ENCODE data around the gene PRSS33. TPM values are rescaled to one million over a fixed set of nuclear protein-coding genes. Genes with fewer than 3 reads are reported as not detected.

The PRSS33 gene
- polyA plus RNA-seq, 1 experiment: not detected

GRCh38 chr16:2799205-2799858 lies 12.0 kb upstream of the PRSS33 start:
- CTCF ChIA-PET: interaction anchor here (2.0 kb wide), 1 partner anchor 69 kb away, joined by 7 read pairs; no protein-coding TSS in a partner anchor
- POLR2A ChIA-PET: interaction anchor here (0.6 kb wide), 1 partner anchor 75 kb away, joined by 5 read pairs; no protein-coding TSS in a partner anchor
- H3K4me3 ChIP-seq (ENCODE audit: low read depth, low read length): no peak overlapping the region
- H3K27me3 ChIP-seq (ENCODE audit: control insufficient read depth, insufficient read depth, low read length): peaks cover 11% of the 10 kb centered on the region
- H3K27ac ChIP-seq (ENCODE audit: low read depth, low read length): no peak overlapping the region
- no peak for TF ChIP-seq CTCF (IDR thresholded peaks at IDR 0.05; ENCODE audit: low read depth, low read length)
- peaks cover 5% of the 10 kb centered on the region; the same call in 1 of the 2 replicates for H3K9me3 ChIP-seq (ENCODE audit: control insufficient read depth, insufficient read depth, low read length)
- no peak for DNase-seq (ENCODE audit: low read depth, low spot score)

GRCh38 chr16:2798723-2799204 lies 11.4 kb upstream of the PRSS33 start:
- no peak for TF ChIP-seq CTCF (IDR thresholded peaks at IDR 0.05; ENCODE audit: low read depth, low read length)
- DNase-seq (ENCODE audit: low read depth, low spot score): no peak
- H3K27me3 ChIP-seq (ENCODE audit: control insufficient read depth, insufficient read depth, low read length): peaks cover 9% of the 10 kb centered on the region
- ChIA-PET POLR2A (interaction anchor here (0.6 kb wide), 1 partner anchor 76 kb away, joined by 5 read pairs; no protein-coding TSS in a partner anchor), CTCF (no interaction called here)
- no peak overlapping the region for H3K27ac ChIP-seq (ENCODE audit: low read depth, low read length)
- H3K4me3 ChIP-seq (ENCODE audit: low read depth, low read length): no peak overlapping the region
- no peaks in the 10 kb centered on the region for H3K9me3 ChIP-seq (ENCODE audit: control insufficient read depth, insufficient read depth, low read length)

GRCh38 chr16:2795395-2796143 lies 8.2 kb upstream of the PRSS33 start:
- Histone ChIP-seq H3K4me3 (ENCODE audit: low read depth, low read length) (no peak overlapping the region), H3K9me3 (ENCODE audit: control insufficient read depth, insufficient read depth, low read length) (no peaks in the 10 kb centered on the region), H3K27ac (ENCODE audit: low read depth, low read length) (no peak overlapping the region), H3K27me3 (ENCODE audit: control insufficient read depth, insufficient read depth, low read length) (peaks cover 14% of the 10 kb centered on the region)
- ChIA-PET CTCF (no interaction called here), POLR2A (no interaction called here)
- no peak for DNase-seq (ENCODE audit: low read depth, low spot score)
- TF ChIP-seq CTCF (IDR thresholded peaks at IDR 0.05; ENCODE audit: low read depth, low read length): no peak

GRCh38 chr16:2792940-2793339 lies 5.6 kb upstream of the PRSS33 start:
- ChIA-PET CTCF (no interaction called here), POLR2A (no interaction called here)

More at GRCh38 chr16:2792940-2793339, 5.6 kb upstream of the PRSS33 start:
- no peak for DNase-seq (ENCODE audit: low read depth, low spot score)
- H3K27me3 ChIP-seq (ENCODE audit: control insufficient read depth, insufficient read depth, low read length): peaks cover 29% of the 10 kb centered on the region
- H3K27ac ChIP-seq (ENCODE audit: low read depth, low read length): no peak overlapping the region
- H3K9me3 ChIP-seq (ENCODE audit: control insufficient read depth, insufficient read depth, low read length): no peaks in the 10 kb centered on the region
- TF ChIP-seq CTCF (IDR thresholded peaks at IDR 0.05; ENCODE audit: low read depth, low read length): no peak
- H3K4me3 ChIP-seq (ENCODE audit: low read depth, low read length): no peak overlapping the region
